Measurements from ENCODE around the gene ZNF358. TPM values are rescaled to one million over a fixed set of nuclear protein-coding genes. Genes with fewer than 3 reads are reported as not detected.
A peak's percentile ranks its signal among the peaks of the same experiment; 100 is the strongest.

The ZNF358 gene
- total and polyA plus RNA-seq, 7 donors: 29.3 to 120 (median 64.5) TPM

- Histone ChIP-seq H3K27ac (peak overlapping the region; percentile 85 to 96 (median 94)), H3K36me3 (peaks cover 8 to 18% (median 9%) of the 10 kb centered on the region in 4 donors), H3K9me3 (no peaks in the 10 kb centered on the region), H3K4me1 (peaks cover 0 to 36% (median 32%) of the 10 kb centered on the region in 4 donors), H3K4me3 (peak overlapping the region; percentile 84 to 91 (median 88)), H3K27me3 (no peaks in the 10 kb centered on the region)
- TF ChIP-seq POLR2AphosphoS5 (IDR thresholded peaks at IDR 0.05) (no peak), CTCF (IDR thresholded peaks at IDR 0.05) (no peak), POLR2A (IDR thresholded peaks at IDR 0.05) (no peak), EP300 (IDR thresholded peaks at IDR 0.05) (no peak)
- 58 to 76% methylated on average over 4 of the region's 4 CpGs for WGBS, 2 donors
- intact Hi-C loops (cut with DNase I): no loop called here
- DNase-seq: peak; percentile 64
Observed at GRCh38 chr19:7516878-7517277, 975 bp downstream of the ZNF358 start.

GRCh38 chr19:7519361-7520130 is 3.6 kb downstream of the ZNF358 start:
- intact Hi-C loops (cut with DNase I): loop anchor here (5.0 kb wide), 1 partner anchor 122 kb away; no protein-coding TSS in a partner anchor
- no peak overlapping the region for H3K27ac ChIP-seq
- TF ChIP-seq CTCF (IDR thresholded peaks at IDR 0.05) (no peak), POLR2A (IDR thresholded peaks at IDR 0.05) (no peak), POLR2AphosphoS5 (IDR thresholded peaks at IDR 0.05) (no peak), EP300 (IDR thresholded peaks at IDR 0.05) (no peak)
- H3K4me3 ChIP-seq: no peak overlapping the region
- peaks cover 0 to 54% (median 47%) of the 10 kb centered on the region in 4 donors for H3K4me1 ChIP-seq
- no peaks in the 10 kb centered on the region for H3K27me3 ChIP-seq
- H3K36me3 ChIP-seq: peaks cover 8 to 20% (median 9%) of the 10 kb centered on the region in 4 donors
- no peaks in the 10 kb centered on the region for H3K9me3 ChIP-seq
- DNase-seq: no peak
- 97 to 98% methylated on average over 74 of the region's 74 CpGs for WGBS, 2 donors

GRCh38 chr19:7520131-7521051 is 4.5 kb downstream of the ZNF358 start:
- peaks cover 0 to 48% (median 39%) of the 10 kb centered on the region in 4 donors for H3K4me1 ChIP-seq
- H3K36me3 ChIP-seq: peaks cover 10 to 28% (median 15%) of the 10 kb centered on the region in 4 donors
- no peak overlapping the region for H3K4me3 ChIP-seq
- TF ChIP-seq POLR2AphosphoS5 (IDR thresholded peaks at IDR 0.05) (no peak), EP300 (IDR thresholded peaks at IDR 0.05) (no peak), POLR2A (IDR thresholded peaks at IDR 0.05) (no peak), CTCF (IDR thresholded peaks at IDR 0.05) (no peak)
- H3K9me3 ChIP-seq: no peaks in the 10 kb centered on the region
- DNase-seq: no peak
- peak overlapping the region in 1 of 4 donors; percentile 29 for H3K27ac ChIP-seq
- intact Hi-C loops (cut with DNase I): loop anchor here (5.0 kb wide), 1 partner anchor 123 kb away; no protein-coding TSS in a partner anchor
- WGBS, 2 donors: 90 to 94% methylated on average over 51 of the region's 51 CpGs
- no peaks in the 10 kb centered on the region for H3K27me3 ChIP-seq

GRCh38 chr19:7521551-7522071 is 5.7 kb downstream of the ZNF358 start:
- DNase-seq: no peak
- Histone ChIP-seq H3K27ac (peak overlapping the region; percentile 58 to 81 (median 76)), H3K9me3 (no peaks in the 10 kb centered on the region), H3K36me3 (peaks cover 15 to 39% (median 21%) of the 10 kb centered on the region in 4 donors), H3K4me3 (peak overlapping the region; percentile 67 to 96 (median 84)), H3K27me3 (no peaks in the 10 kb centered on the region), H3K4me1 (peaks cover 0 to 40% (median 34%) of the 10 kb centered on the region in 4 donors)
- TF ChIP-seq POLR2AphosphoS5 (IDR thresholded peaks at IDR 0.05): no peak
- TF ChIP-seq CTCF (IDR thresholded peaks at IDR 0.05): no peak
- TF ChIP-seq EP300 (IDR thresholded peaks at IDR 0.05): no peak
- TF ChIP-seq POLR2A (IDR thresholded peaks at IDR 0.05): no peak
- intact Hi-C loops (cut with DNase I): loop anchor here (2.0 to 5.0 kb wide), 2 partner anchors 33 to 124 kb away; partner anchors contain the start of gene PEX11G
- WGBS, 2 donors: 56 to 57% methylated on average over 10 of the region's 10 CpGs

All from sigmoid colon (tissue), 7 donors.